HCT116 (cell line): ENCODE results near the gene ZBTB5. TPM values are rescaled to one million over a fixed set of nuclear protein-coding genes. Genes with fewer than 3 reads are reported as not detected.

ENCODE experiments used
- ATAC-seq: fragments of 200-7000 bp; cut with Tn5 transposase; 2 replicates; pipeline ENCODE4 v1.9.1; 2020; ENCODE audit warnings: mild to moderate bottlenecking, moderate library complexity
- BruUV-seq: library from RNA; stranded (reverse); fragments of 400-500 nt; replicated peaks from 2 replicates; lab custom pipeline; 2021; lab: Mats Ljungman, UMichigan
- CTCF ChIA-PET: fragments of 300-600 bp; sonication (Branson Sonifier 250); formaldehyde crosslinking; loops from one replicate; lab custom pipeline; 2021; ENCODE audit warnings: antibody characterized with exemption; lab: Charles Lee
- POLR2A ChIA-PET: fragments of 300-600, 350-600 bp; sonication (Branson Sonifier 250); formaldehyde crosslinking; loops from one replicate; lab custom pipeline; 2021; ENCODE audit warnings: antibody characterized with exemption; lab: Charles Lee
- RAD21 ChIA-PET, 2 experiments: fragments of 300-600 bp; sonication (Branson Sonifier 250); formaldehyde crosslinking; loops; one replicate each; lab custom pipeline; 2023; ENCODE audit warnings: low total read pairs in 2 of 2; ENCODE audit not compliant: uncharacterized antibody in 2 of 2, unreplicated experiment in 2 of 2, low non-redundant PET in 1 of 2; lab: Charles Lee
- DNase-seq: peaks from one replicate; pipeline ENCODE4 v3.0.0-alpha.2; 2010; ENCODE audit warnings: low read depth, low spot score
- H2AFZ ChIP-seq: fragments of 200-600 bp; shearing (Covaris generic), sonication (generic); 2 replicates; pipeline ENCODE4 v1.6.1; 2017; ENCODE audit warnings: low read depth, mixed run types, mixed read lengths, antibody characterized with exemption, low read length; ENCODE audit not compliant: poor library complexity, severe bottlenecking
- H3K27ac ChIP-seq: 2 replicates; pipeline ENCODE4 v1.5.1; 2012; ENCODE audit warnings: low read depth, low read length
- H3K27me3 ChIP-seq: fragments of 200-600 bp; sonication (generic); 2 replicates; pipeline ENCODE4 v1.6.1; 2016; ENCODE audit warnings: mixed run types, low read length, mixed read lengths; ENCODE audit not compliant: insufficient read depth
- H3K36me3 ChIP-seq, 2 experiments: fragments of 200-500 bp in 1 of 2; fragments of 200-600 bp in 1 of 2; sonication (Bioruptor generic) in 1 of 2; sonication (generic) in 1 of 2; 2 replicates each; pipeline versions ENCODE4 v1.5.1 to v1.6.1; 2014 to 2016; ENCODE audit warnings: low read length in 2 of 2, inconsistent platforms in 1 of 2, mixed read lengths in 1 of 2, mixed run types in 1 of 2; ENCODE audit not compliant: insufficient read depth in 2 of 2, control insufficient read depth in 1 of 2
- H3K4me1 ChIP-seq, 2 experiments: fragments of 200-600 bp in 1 of 2; sonication (generic) in 1 of 2; 2 replicates each; pipeline versions ENCODE4 v1.5.1 to v1.6.1; 2012 to 2017; ENCODE audit warnings: low read length in 2 of 2, inconsistent platforms in 1 of 2, mild to moderate bottlenecking in 1 of 2, mixed read lengths in 1 of 2, mixed run types in 1 of 2, moderate library complexity in 1 of 2; ENCODE audit not compliant: insufficient read depth in 2 of 2, control insufficient read depth in 1 of 2
- H3K4me2 ChIP-seq: fragments of 200-600 bp; sonication (generic); 2 replicates; pipeline ENCODE4 v1.6.1; 2017; ENCODE audit warnings: mixed run types, low read length, mixed read lengths
- H3K4me3 ChIP-seq, 2 experiments: fragments of 200-600 bp in 1 of 2; sonication (generic) in 1 of 2; replicated peaks in 1 of 2; 2 replicates each; pipeline ENCODE4 v1.5.1; 2011 to 2016; ENCODE audit warnings: low read length in 2 of 2, control low read depth in 1 of 2, low read depth in 1 of 2, mild to moderate bottlenecking in 1 of 2, mixed read lengths in 1 of 2, mixed run types in 1 of 2
- H3K79me2 ChIP-seq: fragments of 200-600 bp; sonication (generic); 2 replicates; pipeline ENCODE4 v1.6.1; 2017; ENCODE audit warnings: mild to moderate bottlenecking, mixed run types, low read length, moderate library complexity, mixed read lengths; ENCODE audit not compliant: insufficient read depth
- H3K9ac ChIP-seq: fragments of 200-600 bp; sonication (generic); 2 replicates; pipeline ENCODE4 v1.6.1; 2016; ENCODE audit warnings: low read length, mixed read lengths
- H3K9me2 ChIP-seq: fragments of 200-600 bp; sonication (generic), shearing (Covaris generic); 2 replicates; pipeline ENCODE4 v1.6.1; 2017; ENCODE audit warnings: mixed run types, mild to moderate bottlenecking, moderate library complexity; ENCODE audit not compliant: insufficient read depth
- H3K9me3 ChIP-seq, 2 experiments: fragments of 200-500 bp in 1 of 2; fragments of 200-600 bp in 1 of 2; sonication (Bioruptor generic) in 1 of 2; sonication (generic) in 1 of 2; 2 replicates each; pipeline ENCODE4 v1.6.1; 2014 to 2017; ENCODE audit warnings: low read length in 2 of 2, mixed read lengths in 2 of 2, inconsistent platforms in 1 of 2, low read depth in 1 of 2, mild to moderate bottlenecking in 1 of 2, mixed run types in 1 of 2, moderate library complexity in 1 of 2; ENCODE audit not compliant: control insufficient read depth in 1 of 2, insufficient read depth in 1 of 2
- H4K20me1 ChIP-seq: fragments of 200-600 bp; sonication (generic), shearing (Covaris generic); 2 replicates; pipeline ENCODE4 v1.6.1; 2017; ENCODE audit warnings: mixed run types, mild to moderate bottlenecking, moderate library complexity; ENCODE audit not compliant: insufficient read depth
- CBX3 ChIP-seq: IDR thresholded peaks from 2 replicates; pipeline ENCODE4 v1.6.1; 2012; ENCODE audit warnings: low read depth
- CEBPB ChIP-seq: IDR thresholded peaks from 2 replicates; pipeline ENCODE4 v1.6.1; 2012; ENCODE audit warnings: low read depth
- EGR1 ChIP-seq: IDR thresholded peaks from 2 replicates; pipeline ENCODE4 v1.6.1; 2012; ENCODE audit warnings: low read depth
- EZH2phosphoT487 ChIP-seq: fragments of 200-600 bp; IDR thresholded peaks from 2 replicates; pipeline ENCODE4 v1.6.1; 2018; ENCODE audit warnings: antibody characterized with exemption, borderline replicate concordance
- SP1 ChIP-seq: IDR thresholded peaks from 2 replicates; pipeline ENCODE4 v1.6.1; 2012; ENCODE audit warnings: low read depth
- SRF ChIP-seq: IDR thresholded peaks from 2 replicates; pipeline ENCODE4 v1.6.1; 2012; ENCODE audit warnings: low read depth
- ZFX ChIP-seq: fragments of 450-650 bp; IDR thresholded peaks from 2 replicates; pipeline ENCODE4 v1.6.1; 2017
- intact Hi-C: fragments of 100-400 bp; cut with micrococcal nuclease; formaldehyde crosslinking; loops from 2 replicates; pipeline ENCODE4 v1.10.0; 2022
- total RNA-seq: library from RNA; stranded (reverse); gene quantifications from one replicate; pipeline ENCODE4 v1.2.1, GENCODE V29; 2021; ENCODE audit not compliant: unreplicated experiment
- TF ChIP-seq, protein P1 (sequence below): IDR thresholded peaks from 2 replicates; pipeline ENCODE4 v1.6.1; 2012
- TF ChIP-seq, protein P2 (sequence below): IDR thresholded peaks from 2 replicates; pipeline ENCODE4 v1.6.1; 2012

The ZBTB5 gene
- total RNA-seq, 1 experiment from 2014 or later = 22.3 TPM

DNA sequence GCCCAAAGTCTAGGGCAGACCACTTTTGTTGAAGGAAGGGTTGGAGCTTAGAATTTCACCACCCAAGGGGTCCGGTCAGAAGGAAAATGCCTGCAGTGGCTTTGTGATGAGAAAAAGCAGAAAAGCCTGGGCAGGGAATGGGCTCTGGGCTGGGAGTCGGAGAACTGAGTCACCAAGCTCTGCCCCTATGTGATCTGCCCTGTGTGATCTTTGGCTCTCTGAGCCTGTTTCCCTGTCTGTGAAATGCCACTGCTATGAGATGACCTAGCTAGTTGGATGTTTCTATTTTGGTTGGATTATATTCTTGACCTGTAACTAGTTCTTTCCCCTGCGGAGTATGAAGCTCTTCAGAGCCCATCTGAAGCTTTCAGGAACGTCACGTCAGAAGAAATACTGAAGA, 30.3 kb upstream of the ZBTB5 start:
- ATAC-seq = no peak
- TF ChIP-seq, protein P1, sequence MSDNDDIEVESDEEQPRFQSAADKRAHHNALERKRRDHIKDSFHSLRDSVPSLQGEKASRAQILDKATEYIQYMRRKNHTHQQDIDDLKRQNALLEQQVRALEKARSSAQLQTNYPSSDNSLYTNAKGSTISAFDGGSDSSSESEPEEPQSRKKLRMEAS = no peak
- TF ChIP-seq CBX3 = no peak
- no peak for TF ChIP-seq SRF
- TF ChIP-seq, protein P2, sequence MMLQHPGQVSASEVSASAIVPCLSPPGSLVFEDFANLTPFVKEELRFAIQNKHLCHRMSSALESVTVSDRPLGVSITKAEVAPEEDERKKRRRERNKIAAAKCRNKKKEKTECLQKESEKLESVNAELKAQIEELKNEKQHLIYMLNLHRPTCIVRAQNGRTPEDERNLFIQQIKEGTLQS = no peak
- no peak for TF ChIP-seq EZH2phosphoT487
- no peak for TF ChIP-seq CEBPB
- Histone ChIP-seq H3K4me2 (no peak overlapping the region), H4K20me1 (peaks cover 7% of the 10 kb centered on the region; the same call in 1 of the 2 replicates), H2AFZ (no peak overlapping the region), H3K27me3 (no peaks in the 10 kb centered on the region), H3K79me2 (peaks cover 86% of the 10 kb centered on the region), H3K9me2 (no peaks in the 10 kb centered on the region), H3K9ac (no peak overlapping the region), H3K4me3 (no peak overlapping the region), H3K9me3 (no peaks in the 10 kb centered on the region), H3K27ac (no peak overlapping the region), H3K36me3 (peaks cover 52 to 78% of the 10 kb centered on the region in 2 experiments; a peak in 3 of 4 replicates), H3K4me1 (no peaks in the 10 kb centered on the region)
- POLR2A ChIA-PET = interaction anchor here (1.2 kb wide), 1 partner anchor 9 kb away, joined by 3 read pairs; no protein-coding TSS in a partner anchor
- intact Hi-C loops = no loop called here
- RAD21 ChIA-PET = no interaction called here
- CTCF ChIA-PET = no interaction called here
- BruUV-seq = no TSS peak
- no peak for DNase-seq

DNA sequence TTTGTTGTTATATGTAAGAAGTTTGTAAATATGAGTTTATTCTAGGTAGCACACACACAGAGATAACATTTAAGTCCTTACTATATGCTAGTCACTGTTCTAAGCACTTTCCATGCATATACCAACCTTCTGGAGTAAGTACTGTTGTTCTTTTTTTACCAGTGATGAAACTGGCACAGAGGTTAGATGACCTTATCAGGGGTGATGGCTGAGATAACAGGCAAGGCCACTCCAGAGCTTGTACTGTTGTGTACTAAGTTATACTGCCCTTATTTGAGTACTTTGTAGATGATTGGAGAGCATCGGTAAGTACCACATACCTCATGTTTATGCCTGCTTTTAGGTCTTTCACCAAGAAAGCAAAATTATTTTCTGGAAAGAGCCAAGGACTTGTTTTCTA, 26.7 kb upstream of the ZBTB5 start:
- Histone ChIP-seq H2AFZ (no peak overlapping the region), H3K79me2 (peaks cover 92% of the 10 kb centered on the region), H3K36me3 (peaks cover 47 to 74% of the 10 kb centered on the region in 2 experiments; a peak in 3 of 4 replicates), H3K27ac (no peak overlapping the region), H3K4me1 (peaks cover 3 to 11% of the 10 kb centered on the region in 2 experiments; a peak in 3 of 4 replicates), H4K20me1 (peaks cover 11% of the 10 kb centered on the region; the same call in 1 of the 2 replicates), H3K27me3 (no peaks in the 10 kb centered on the region), H3K9ac (no peak overlapping the region), H3K9me3 (no peaks in the 10 kb centered on the region), H3K9me2 (no peaks in the 10 kb centered on the region), H3K4me2 (no peak overlapping the region), H3K4me3 (no peak overlapping the region)
- ChIA-PET RAD21 (no interaction called here), CTCF (no interaction called here), POLR2A (no interaction called here)
- ATAC-seq (no peak), DNase-seq (no peak)
- TF ChIP-seq ZFX (no peak), SP1 (no peak), EGR1 (no peak)
- intact Hi-C loops = no loop called here
- no TSS peak for BruUV-seq
